RWPE2 (cell line): ENCODE data around the gene LILRB3.

Experiments used
- ATAC-seq: fragments of 200-7000 bp; cut with Tn5 transposase; 3 replicates; pipeline ENCODE4 v1.9.1; 2021; ENCODE audit warnings: low read depth
- DNase-seq: peaks from one replicate; pipeline ENCODE4 v3.0.0-alpha.2; 2020; ENCODE audit warnings: low spot score
- H3K27ac ChIP-seq: fragments of 450-650 bp; 2 replicates; pipeline ENCODE4 v1.5.1; 2017; ENCODE audit warnings: mild to moderate bottlenecking; ENCODE audit not compliant: poor library complexity, severe bottlenecking
- H3K27me3 ChIP-seq: fragments of 250-450 bp; sonication (Bioruptor Pico); 2 replicates; pipeline ENCODE4 v1.5.1; 2021; ENCODE audit warnings: mild to moderate bottlenecking, moderate library complexity; ENCODE audit not compliant: insufficient read depth, poor library complexity, severe bottlenecking
- H3K36me3 ChIP-seq: fragments of 250-450 bp; sonication (Bioruptor Pico); 2 replicates; pipeline ENCODE4 v1.5.1; 2020; ENCODE audit warnings: low read depth, mild to moderate bottlenecking, moderate library complexity
- H3K4me1 ChIP-seq: fragments of 250-450 bp; sonication (Bioruptor Pico); 2 replicates; pipeline ENCODE4 v1.5.1; 2021; ENCODE audit warnings: mild to moderate bottlenecking, moderate library complexity; ENCODE audit not compliant: insufficient read depth, poor library complexity, severe bottlenecking
- H3K4me3 ChIP-seq: fragments of 250-450 bp; sonication (Bioruptor Pico); 2 replicates; pipeline ENCODE4 v1.5.1; 2021; ENCODE audit warnings: mild to moderate bottlenecking, moderate library complexity; ENCODE audit not compliant: severe bottlenecking
- H3K9me3 ChIP-seq: fragments of 250-450 bp; sonication (Bioruptor Pico); 2 replicates; pipeline ENCODE4 v1.5.1; 2021; ENCODE audit warnings: mild to moderate bottlenecking, moderate library complexity; ENCODE audit not compliant: severe bottlenecking
- CTCF ChIP-seq: fragments of 450-650 bp; IDR thresholded peaks from one replicate; pipeline ENCODE4 v1.5.1; 2017; ENCODE audit warnings: mild to moderate bottlenecking, moderate library complexity; ENCODE audit not compliant: poor library complexity, severe bottlenecking

The LILRB3 gene

GRCh38 chr19:54262470-54262869, 39.7 kb upstream of the LILRB3 start:
- no peak overlapping the region for H3K4me3 ChIP-seq
- TF ChIP-seq CTCF, result no peak
- H3K27ac ChIP-seq, result no peak overlapping the region
- H3K27me3 ChIP-seq, result peaks cover 2% of the 10 kb centered on the region
- no peaks in the 10 kb centered on the region for H3K4me1 ChIP-seq
- no peak for DNase-seq
- no peaks in the 10 kb centered on the region for H3K36me3 ChIP-seq
- no peak for ATAC-seq
- no peaks in the 10 kb centered on the region for H3K9me3 ChIP-seq

- DNase-seq (no peak), ATAC-seq (no peak)
- no peaks in the 10 kb centered on the region for H3K36me3 ChIP-seq
- H3K27ac ChIP-seq, result no peak overlapping the region
- H3K9me3 ChIP-seq, result no peaks in the 10 kb centered on the region
- no peak for TF ChIP-seq CTCF
- no peak overlapping the region for H3K4me3 ChIP-seq
- H3K4me1 ChIP-seq, result no peaks in the 10 kb centered on the region
- peaks cover 6% of the 10 kb centered on the region for H3K27me3 ChIP-seq
These were observed 39.3 kb upstream of the LILRB3 start for GRCh38 chr19:54262066-54262465.

- H3K9me3 ChIP-seq, result no peaks in the 10 kb centered on the region
- no peak for TF ChIP-seq CTCF
- peaks cover 29% of the 10 kb centered on the region for H3K27me3 ChIP-seq
- no peak for ATAC-seq
- no peak within 1 kb of the TSS for H3K4me3 ChIP-seq
- no peak for DNase-seq
- no peaks in the 10 kb centered on the region for H3K4me1 ChIP-seq
- no peak within 1 kb of the TSS for H3K27ac ChIP-seq
- no peaks in the 10 kb centered on the region for H3K36me3 ChIP-seq
These were observed 34.3 kb upstream of the LILRB3 start, which contains the start of gene LILRB5 for GRCh38 chr19:54257116-54257480. Gene LILRB5, minus strand, starts transcription at chr19:54257273. Its CDS starts 80 bp downstream, at chr19:54257193.

- Histone ChIP-seq H3K36me3 (no peaks in the 10 kb centered on the region), H3K4me1 (no peaks in the 10 kb centered on the region), H3K9me3 (no peaks in the 10 kb centered on the region), H3K4me3 (no peak overlapping the region), H3K27ac (no peak overlapping the region), H3K27me3 (peaks cover 29% of the 10 kb centered on the region)
- TF ChIP-seq CTCF, result no peak
- no peak for DNase-seq
- no peak for ATAC-seq
These were observed 33.7 kb upstream of the LILRB3 start for GRCh38 chr19:54256250-54257115.
